VCaP (cell line): Measurements from ENCODE around the gene SMO.
A peak's percentile ranks its signal among the peaks of the same experiment; 100 is the strongest.

ENCODE experiments used
- H3K27ac ChIP-seq: fragments of 450-650 bp; 2 replicates; pipeline ENCODE4 v1.5.1; 2017
- TF ChIP-seq, protein P1 (sequence below): fragments of 450-650 bp; conservative IDR thresholded peaks from 2 replicates; pipeline ENCODE4 v1.5.1; 2017; ENCODE audit warnings: mild to moderate bottlenecking, moderate library complexity

Gene SMO

GRCh38 chr7:129188372-129188891 lies at the start of gene SMO:
SMO (plus strand) TSS chr7:129188633; CDS start chr7:129189152, 519 bp downstream.
- TF ChIP-seq, protein P1, sequence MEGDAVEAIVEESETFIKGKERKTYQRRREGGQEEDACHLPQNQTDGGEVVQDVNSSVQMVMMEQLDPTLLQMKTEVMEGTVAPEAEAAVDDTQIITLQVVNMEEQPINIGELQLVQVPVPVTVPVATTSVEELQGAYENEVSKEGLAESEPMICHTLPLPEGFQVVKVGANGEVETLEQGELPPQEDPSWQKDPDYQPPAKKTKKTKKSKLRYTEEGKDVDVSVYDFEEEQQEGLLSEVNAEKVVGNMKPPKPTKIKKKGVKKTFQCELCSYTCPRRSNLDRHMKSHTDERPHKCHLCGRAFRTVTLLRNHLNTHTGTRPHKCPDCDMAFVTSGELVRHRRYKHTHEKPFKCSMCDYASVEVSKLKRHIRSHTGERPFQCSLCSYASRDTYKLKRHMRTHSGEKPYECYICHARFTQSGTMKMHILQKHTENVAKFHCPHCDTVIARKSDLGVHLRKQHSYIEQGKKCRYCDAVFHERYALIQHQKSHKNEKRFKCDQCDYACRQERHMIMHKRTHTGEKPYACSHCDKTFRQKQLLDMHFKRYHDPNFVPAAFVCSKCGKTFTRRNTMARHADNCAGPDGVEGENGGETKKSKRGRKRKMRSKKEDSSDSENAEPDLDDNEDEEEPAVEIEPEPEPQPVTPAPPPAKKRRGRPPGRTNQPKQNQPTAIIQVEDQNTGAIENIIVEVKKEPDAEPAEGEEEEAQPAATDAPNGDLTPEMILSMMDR = no peak
- peak within 1 kb of the TSS; percentile 72; the same call in 1 of the 2 replicates for H3K27ac ChIP-seq

DNA sequence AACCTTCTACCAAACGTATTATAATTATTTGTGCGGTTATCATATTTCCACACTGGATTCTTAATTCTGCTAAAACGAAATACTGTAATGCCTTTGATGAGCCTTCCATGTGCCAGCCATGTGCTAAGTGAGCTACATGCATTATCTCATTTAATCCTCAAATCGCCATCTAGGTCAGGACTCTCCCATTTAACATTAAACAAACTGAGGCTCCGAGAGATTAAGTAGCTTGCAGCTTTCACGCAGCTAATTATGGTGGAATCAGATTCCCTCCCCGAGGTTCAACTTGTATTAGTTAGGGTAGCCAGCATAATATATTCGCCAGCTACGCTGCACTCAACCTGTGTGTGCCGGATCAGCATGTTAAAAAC lies 44.7 kb upstream of the SMO start:
- TF ChIP-seq, protein P1 = no peak
- peak overlapping the region; percentile 70; the same call in 1 of the 2 replicates for H3K27ac ChIP-seq

DNA sequence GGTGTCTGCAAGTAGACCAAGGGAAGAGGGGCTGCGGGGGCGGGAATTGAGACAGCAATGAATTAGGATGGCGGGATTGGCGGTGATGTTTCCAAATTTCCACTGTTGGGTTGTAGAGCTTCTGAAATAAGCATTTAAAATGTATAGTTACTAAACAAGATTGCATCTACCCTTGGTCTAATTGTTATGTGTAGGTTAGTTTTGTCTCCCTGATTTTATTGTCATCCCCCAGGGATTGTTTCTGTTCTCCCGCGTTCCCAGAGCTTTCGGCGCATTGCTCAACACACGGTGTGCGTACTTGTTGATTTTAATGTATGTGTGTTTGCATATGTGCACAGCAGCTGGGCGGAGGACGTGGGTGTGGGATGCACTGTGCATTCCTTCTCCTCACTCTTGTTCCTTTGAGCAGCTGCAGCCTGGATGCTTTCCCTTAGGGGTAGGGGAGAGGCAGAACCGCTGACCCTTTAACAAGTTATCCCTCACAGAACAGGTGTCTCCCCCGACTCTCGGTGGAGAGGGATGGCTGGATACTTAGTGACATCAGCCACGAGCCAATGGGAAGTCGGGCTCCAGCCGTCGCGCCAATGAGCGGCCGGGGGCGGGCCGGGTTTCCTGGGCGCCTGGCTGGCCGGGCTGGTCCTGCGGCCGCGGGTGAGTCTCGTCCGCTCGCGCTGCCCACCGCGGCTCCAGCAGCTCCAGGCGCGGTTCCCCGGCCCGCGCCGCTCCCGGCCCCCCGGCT lies 44.2 kb upstream of the SMO start, which contains the start of gene TSPAN33:
TSS of gene TSPAN33 (plus strand) at position 613 of the 739 bp plus-strand sequence. CDS start 274 bp downstream, outside the sequence.
- TF ChIP-seq, protein P1 = no peak
- H3K27ac ChIP-seq = peak within 1 kb of the TSS; percentile 70; the same call in 1 of the 2 replicates

- TF ChIP-seq, protein P1 = peak; percentile 37
- H3K27ac ChIP-seq = peak overlapping the region; percentile 70; the same call in 1 of the 2 replicates
Observed at GRCh38 chr7:129144834-129145668, 43.4 kb upstream of the SMO start.

DNA sequence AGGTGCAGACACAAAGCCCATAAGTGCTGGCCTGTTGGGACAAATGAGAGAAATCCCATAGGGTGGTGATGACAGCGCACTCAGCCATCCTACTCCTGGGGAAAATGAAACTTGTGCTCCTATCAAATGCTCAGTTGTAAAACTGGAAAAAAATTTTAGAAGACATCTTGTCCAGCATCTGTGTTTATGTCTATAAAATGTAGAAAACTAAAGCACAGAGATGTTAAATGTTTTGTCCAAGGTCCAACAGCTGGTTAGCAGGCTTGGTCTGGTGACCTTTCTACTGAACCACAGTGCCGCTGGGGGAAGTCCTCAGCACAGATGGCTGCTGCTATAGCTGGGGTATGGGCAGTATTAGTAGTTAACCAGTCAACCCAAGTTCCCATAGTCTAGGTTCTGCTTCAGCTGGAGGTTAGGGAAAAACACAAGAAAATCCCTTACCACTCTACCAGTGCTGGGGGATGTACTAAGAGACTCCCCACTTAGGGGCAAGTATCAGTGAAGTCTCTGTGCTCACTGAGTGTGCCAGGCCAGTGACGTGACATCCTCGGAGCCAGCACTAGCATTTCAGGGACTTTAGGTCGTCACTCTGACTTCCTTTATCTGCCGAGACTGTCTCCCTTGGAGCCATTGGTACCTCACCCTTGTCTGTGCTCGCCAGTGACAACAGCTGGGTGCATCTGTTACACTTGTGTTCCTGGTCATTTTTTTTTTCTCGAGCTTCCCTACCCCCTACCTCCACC lies 42.0 kb upstream of the SMO start:
- TF ChIP-seq, protein P1 = no peak
- no peak overlapping the region for H3K27ac ChIP-seq

GRCh38 chr7:129147731-129148130 lies 40.7 kb upstream of the SMO start:
- TF ChIP-seq, protein P1 = no peak
- no peak overlapping the region for H3K27ac ChIP-seq
